Parathyroid adenoma (tissue), 2 donors: ENCODE data around the gene PI4K2B.
A peak's percentile ranks its signal among the peaks of the same experiment; 100 is the strongest.
"Not testable (repeated sequence)": the region's sequence is repeated elsewhere in the genome, so short reads cannot be mapped to it uniquely, and the experiment has no call there.

Experiments
- H2AFZ ChIP-seq: fragments of 300-600 bp; sonication (generic); one replicate; pipeline ENCODE4 v1.7.0; 2017; ENCODE audit warnings: antibody characterized with exemption, mild to moderate bottlenecking
- H3K27ac ChIP-seq: fragments of 300-600 bp; sonication (generic); one replicate; pipeline ENCODE4 v1.7.0; 2017
- H3K27me3 ChIP-seq: fragments of 300-600 bp; sonication (generic); one replicate; pipeline ENCODE4 v1.7.0; 2017; ENCODE audit warnings: low read length; ENCODE audit not compliant: control insufficient read depth, insufficient read depth
- H3K36me3 ChIP-seq: fragments of 300-600 bp; sonication (generic); one replicate; pipeline ENCODE4 v1.7.0; 2017; ENCODE audit warnings: low read length; ENCODE audit not compliant: control insufficient read depth, insufficient read depth
- H3K4me1 ChIP-seq: fragments of 300-600 bp; sonication (generic); one replicate; pipeline ENCODE4 v1.7.0; 2017; ENCODE audit warnings: control low read depth
- H3K4me2 ChIP-seq: fragments of 300-600 bp; sonication (generic); one replicate; pipeline ENCODE4 v1.7.0; 2017; ENCODE audit warnings: low read length
- H3K4me3 ChIP-seq: fragments of 300-600 bp; sonication (generic); one replicate; pipeline ENCODE4 v1.7.0; 2017; ENCODE audit warnings: low read depth, low read length
- H3K79me2 ChIP-seq: fragments of 300-600 bp; sonication (generic); one replicate; pipeline ENCODE4 v1.7.0; 2017; ENCODE audit warnings: control low read depth
- H3K9ac ChIP-seq: fragments of 300-600 bp; sonication (generic); one replicate; pipeline ENCODE4 v1.7.0; 2017; ENCODE audit warnings: mild to moderate bottlenecking
- H3K9me3 ChIP-seq: fragments of 300-600 bp; sonication (generic); one replicate; pipeline ENCODE4 v1.7.0; 2017; ENCODE audit warnings: low read length; ENCODE audit not compliant: control insufficient read depth
- TF ChIP-seq, protein P1 (sequence below): fragments of 300-600 bp; sonication (generic); IDR thresholded peaks from one replicate; pipeline ENCODE4 v1.7.0; 2017; ENCODE audit warnings: antibody characterized with exemption, mild to moderate bottlenecking
- donor health status: primary hyperparathyroidism.

PI4K2B gene

DNA sequence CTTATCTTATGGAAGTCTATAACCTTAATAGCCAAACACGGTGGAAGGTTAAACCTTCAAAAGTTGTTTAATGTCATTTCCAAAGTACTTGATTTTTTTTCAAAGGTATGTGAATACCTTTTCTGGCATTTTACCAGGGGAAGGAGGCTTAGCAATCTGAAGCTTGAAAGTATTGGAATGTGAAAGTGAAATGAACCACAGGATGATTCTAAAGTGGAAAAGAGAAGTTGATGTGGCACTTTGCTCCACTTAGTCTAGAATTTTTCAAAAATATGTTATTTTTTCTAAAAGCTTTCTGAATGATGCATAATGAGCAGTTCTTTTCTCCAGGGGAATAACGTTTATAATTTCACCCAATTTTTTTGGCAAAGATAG lies 19.2 kb downstream of the PI4K2B start:
- no peaks in the 10 kb centered on the region for H3K4me1 ChIP-seq
- TF ChIP-seq, protein P1, sequence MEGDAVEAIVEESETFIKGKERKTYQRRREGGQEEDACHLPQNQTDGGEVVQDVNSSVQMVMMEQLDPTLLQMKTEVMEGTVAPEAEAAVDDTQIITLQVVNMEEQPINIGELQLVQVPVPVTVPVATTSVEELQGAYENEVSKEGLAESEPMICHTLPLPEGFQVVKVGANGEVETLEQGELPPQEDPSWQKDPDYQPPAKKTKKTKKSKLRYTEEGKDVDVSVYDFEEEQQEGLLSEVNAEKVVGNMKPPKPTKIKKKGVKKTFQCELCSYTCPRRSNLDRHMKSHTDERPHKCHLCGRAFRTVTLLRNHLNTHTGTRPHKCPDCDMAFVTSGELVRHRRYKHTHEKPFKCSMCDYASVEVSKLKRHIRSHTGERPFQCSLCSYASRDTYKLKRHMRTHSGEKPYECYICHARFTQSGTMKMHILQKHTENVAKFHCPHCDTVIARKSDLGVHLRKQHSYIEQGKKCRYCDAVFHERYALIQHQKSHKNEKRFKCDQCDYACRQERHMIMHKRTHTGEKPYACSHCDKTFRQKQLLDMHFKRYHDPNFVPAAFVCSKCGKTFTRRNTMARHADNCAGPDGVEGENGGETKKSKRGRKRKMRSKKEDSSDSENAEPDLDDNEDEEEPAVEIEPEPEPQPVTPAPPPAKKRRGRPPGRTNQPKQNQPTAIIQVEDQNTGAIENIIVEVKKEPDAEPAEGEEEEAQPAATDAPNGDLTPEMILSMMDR: no peak
- H3K4me3 ChIP-seq: no peak overlapping the region
- H3K36me3 ChIP-seq: no peaks in the 10 kb centered on the region
- H3K9me3 ChIP-seq: no peaks in the 10 kb centered on the region
- H3K79me2 ChIP-seq: no peaks in the 10 kb centered on the region
- no peak overlapping the region for H3K27ac ChIP-seq
- peak overlapping the region; percentile 9 for H3K4me2 ChIP-seq
- no peak overlapping the region for H3K9ac ChIP-seq
- H2AFZ ChIP-seq: no peak overlapping the region
- no peaks in the 10 kb centered on the region for H3K27me3 ChIP-seq

DNA sequence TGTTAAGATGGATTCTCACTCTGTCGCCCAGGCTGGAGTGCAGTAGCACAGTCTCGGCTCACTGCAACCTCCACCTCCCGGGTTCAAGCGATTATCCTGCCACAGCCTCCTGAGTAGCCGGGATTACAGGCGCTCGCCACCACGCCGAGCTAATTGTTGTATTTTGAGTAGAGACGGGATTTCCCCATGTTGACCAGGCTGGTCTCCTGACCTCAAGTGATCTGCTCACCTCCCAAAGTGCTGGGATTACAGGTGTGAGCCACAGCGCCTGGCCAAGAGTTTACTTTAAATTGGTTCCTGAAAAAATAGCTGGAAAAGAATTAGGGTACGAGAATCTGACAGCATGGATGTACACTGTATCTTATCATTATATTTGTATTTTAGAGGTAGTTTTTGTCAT lies 20.0 kb downstream of the PI4K2B start:
- not testable (repeated sequence) for H3K36me3 ChIP-seq, H3K27me3 ChIP-seq, H2AFZ ChIP-seq, H3K79me2 ChIP-seq, H3K4me1 ChIP-seq, H3K27ac ChIP-seq, H3K4me3 ChIP-seq, H3K9me3 ChIP-seq, H3K4me2 ChIP-seq, H3K9ac ChIP-seq

DNA sequence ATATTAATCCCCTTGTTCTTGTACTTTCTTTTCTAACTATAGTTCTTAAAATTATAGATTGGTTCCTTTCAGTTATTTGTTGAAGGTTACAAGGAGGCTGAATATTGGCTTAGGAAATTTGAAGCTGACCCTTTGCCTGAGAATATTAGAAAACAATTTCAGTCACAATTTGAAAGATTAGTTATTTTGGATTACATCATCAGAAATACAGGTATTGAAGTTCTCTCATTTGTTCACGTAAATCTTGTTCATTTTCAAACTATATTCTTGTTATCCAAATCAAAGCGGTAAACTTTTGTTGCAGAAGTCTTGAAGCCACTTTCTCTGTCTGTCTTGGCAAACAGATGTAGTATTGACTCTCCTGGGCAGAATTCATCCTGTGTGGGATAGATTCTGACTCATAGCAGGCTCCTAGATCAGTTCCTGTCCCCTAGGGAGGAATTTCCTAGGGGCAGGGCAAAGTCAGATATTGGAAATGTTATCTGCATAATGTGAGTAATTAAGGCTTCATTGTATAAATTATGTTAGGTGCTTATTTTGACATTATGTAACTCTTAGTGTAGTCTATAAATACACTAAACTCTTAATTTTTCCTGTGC lies 25.2 kb downstream of the PI4K2B start:
- TF ChIP-seq, protein P1: no peak
- Histone ChIP-seq H3K36me3 (no peaks in the 10 kb centered on the region), H2AFZ (no peak overlapping the region)

DNA sequence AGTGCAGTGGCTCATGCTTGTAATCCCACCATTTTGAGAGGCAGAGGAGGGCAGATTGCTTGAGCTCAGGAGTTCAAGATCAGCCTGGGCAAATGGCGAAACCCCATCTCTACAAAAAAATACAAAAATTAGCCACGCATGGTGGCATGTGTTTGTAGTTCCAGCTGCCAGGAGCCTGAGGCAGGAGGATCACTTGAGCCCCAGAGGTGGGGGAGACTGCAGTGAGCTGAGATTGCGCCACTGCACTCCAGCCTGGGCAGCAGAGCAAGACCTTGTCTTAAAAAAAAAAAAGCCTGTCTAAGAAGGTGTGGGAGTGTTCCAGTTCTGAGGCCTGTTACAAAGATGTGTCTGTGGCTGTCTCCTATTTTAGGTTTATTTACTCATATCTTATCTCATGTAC lies 38.0 kb downstream of the PI4K2B start:
- Histone ChIP-seq H3K4me1 (no peaks in the 10 kb centered on the region), H3K79me2 (no peaks in the 10 kb centered on the region), H3K4me2 (no peak overlapping the region), H3K9me3 (no peaks in the 10 kb centered on the region), H3K27me3 (no peaks in the 10 kb centered on the region), H3K36me3 (no peaks in the 10 kb centered on the region), H3K4me3 (no peak overlapping the region), H2AFZ (no peak overlapping the region), H3K27ac (no peak overlapping the region), H3K9ac (no peak overlapping the region)
- TF ChIP-seq, protein P1: no peak

More for the DNA sequence above, 25.2 kb downstream of the PI4K2B start:
- Histone ChIP-seq H3K4me2 (no peak overlapping the region), H3K27me3 (no peaks in the 10 kb centered on the region), H3K4me3 (no peak overlapping the region), H3K79me2 (no peaks in the 10 kb centered on the region), H3K27ac (no peak overlapping the region), H3K4me1 (no peaks in the 10 kb centered on the region), H3K9ac (no peak overlapping the region), H3K9me3 (no peaks in the 10 kb centered on the region)

DNA sequence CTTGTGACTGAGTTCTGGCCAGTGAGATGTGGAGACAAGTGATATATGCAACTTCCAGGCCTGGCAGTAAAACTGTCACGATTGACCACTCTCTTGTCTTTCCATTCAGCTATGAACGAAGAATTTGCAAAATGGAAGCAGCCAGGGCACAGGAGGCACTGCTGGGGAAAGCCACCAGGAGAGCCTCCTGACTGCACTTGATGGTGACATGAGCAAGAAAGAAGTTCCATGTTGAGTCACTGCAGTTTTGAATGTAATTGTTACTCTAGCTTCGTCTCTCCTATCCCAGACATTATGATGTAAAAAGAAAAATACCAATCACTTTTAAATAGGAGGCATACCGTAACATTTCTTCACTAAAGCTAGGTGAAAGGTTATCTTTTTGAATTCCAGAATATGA lies 46.4 kb downstream of the PI4K2B start:
- no peak overlapping the region for H3K4me3 ChIP-seq
- no peaks in the 10 kb centered on the region for H3K36me3 ChIP-seq
- no peaks in the 10 kb centered on the region for H3K4me1 ChIP-seq
- H2AFZ ChIP-seq: no peak overlapping the region
- H3K9me3 ChIP-seq: no peaks in the 10 kb centered on the region
- H3K27me3 ChIP-seq: no peaks in the 10 kb centered on the region
- no peak overlapping the region for H3K27ac ChIP-seq
- no peak overlapping the region for H3K9ac ChIP-seq
- TF ChIP-seq, protein P1: no peak
- no peak overlapping the region for H3K4me2 ChIP-seq
- no peaks in the 10 kb centered on the region for H3K79me2 ChIP-seq
